Sigmoid colon (tissue), 4 donors: ENCODE data around the gene MRAP2.

Experiments used
- POLR2AphosphoS5 ChIP-seq, 4 donors: sonication (generic); formaldehyde crosslinking; IDR thresholded peaks; one replicate each; pipeline ENCODE4 v1.6.1; 2017; ENCODE audit warnings: antibody characterized with exemption in 4 of 4
- TF ChIP-seq, protein P1 (sequence below), 4 experiments: fragments of 450-650 bp in 3 of 4; fragments of 200-600 bp in 1 of 4; IDR thresholded peaks; one replicate each; pipeline ENCODE4 v1.5.1; 2016 to 2019; ENCODE audit warnings: antibody characterized with exemption in 4 of 4, mild to moderate bottlenecking in 3 of 4, moderate library complexity in 2 of 4

DNA sequence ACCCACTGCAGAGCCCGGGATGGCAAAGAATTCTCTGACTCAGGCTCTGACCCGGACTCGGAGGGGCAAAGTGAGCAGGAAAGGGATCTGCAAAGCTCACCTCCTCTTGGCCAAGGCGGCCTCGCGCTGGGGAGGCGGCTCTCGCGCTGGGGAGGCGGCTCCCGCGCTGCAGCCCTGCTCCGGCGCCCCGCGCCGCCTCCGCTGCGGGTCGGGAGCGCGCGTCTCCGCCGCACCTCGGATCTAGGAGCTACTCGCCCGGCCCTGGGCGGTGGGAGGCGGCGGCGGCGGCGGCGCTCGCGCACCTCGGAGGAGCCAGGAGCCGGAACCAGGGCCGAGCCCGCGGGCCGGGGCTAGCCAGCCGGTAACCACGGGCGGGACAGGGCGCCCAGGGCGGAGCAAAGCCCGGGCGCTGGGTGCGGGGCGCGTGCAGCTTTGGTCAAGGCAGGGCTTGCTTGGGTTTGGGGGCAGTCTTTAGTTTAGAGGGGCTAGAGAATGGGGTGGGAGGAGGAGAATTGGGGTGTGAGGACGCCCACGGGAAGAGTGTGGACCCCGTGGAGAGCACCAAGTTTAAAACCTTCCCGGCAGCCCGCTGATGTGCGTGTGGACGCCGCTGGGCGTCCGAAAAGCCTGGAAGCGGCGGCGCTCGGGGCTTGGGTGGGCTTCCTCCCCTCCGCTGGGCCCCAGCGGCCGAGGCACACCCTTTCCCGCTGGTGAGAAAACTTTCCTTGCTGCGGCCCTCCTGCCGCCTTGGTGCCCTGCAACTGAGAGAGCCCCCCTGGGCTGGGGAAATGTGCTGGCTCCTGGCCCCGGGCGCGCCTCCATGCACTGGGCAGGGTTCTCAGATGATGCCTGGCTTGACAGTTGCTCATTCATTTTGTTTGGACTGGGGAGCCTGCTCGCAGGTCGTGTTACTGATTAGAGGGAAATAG lies at the start of gene MRAP2:
- TF ChIP-seq POLR2AphosphoS5 (IDR thresholded peaks at IDR 0.05): no peak
- TF ChIP-seq, protein P1, sequence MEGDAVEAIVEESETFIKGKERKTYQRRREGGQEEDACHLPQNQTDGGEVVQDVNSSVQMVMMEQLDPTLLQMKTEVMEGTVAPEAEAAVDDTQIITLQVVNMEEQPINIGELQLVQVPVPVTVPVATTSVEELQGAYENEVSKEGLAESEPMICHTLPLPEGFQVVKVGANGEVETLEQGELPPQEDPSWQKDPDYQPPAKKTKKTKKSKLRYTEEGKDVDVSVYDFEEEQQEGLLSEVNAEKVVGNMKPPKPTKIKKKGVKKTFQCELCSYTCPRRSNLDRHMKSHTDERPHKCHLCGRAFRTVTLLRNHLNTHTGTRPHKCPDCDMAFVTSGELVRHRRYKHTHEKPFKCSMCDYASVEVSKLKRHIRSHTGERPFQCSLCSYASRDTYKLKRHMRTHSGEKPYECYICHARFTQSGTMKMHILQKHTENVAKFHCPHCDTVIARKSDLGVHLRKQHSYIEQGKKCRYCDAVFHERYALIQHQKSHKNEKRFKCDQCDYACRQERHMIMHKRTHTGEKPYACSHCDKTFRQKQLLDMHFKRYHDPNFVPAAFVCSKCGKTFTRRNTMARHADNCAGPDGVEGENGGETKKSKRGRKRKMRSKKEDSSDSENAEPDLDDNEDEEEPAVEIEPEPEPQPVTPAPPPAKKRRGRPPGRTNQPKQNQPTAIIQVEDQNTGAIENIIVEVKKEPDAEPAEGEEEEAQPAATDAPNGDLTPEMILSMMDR (IDR thresholded peaks at IDR 0.05): no peak
